Activated CD4-positive, alpha-beta T cell treated with anti-CD3 and anti-CD28 coated beads for 48 hours (primary cell): Measurements from ENCODE around the gene RXRA.

Experiments
- DNase-seq: peaks from one replicate; pipeline ENCODE4 v3.0.0-alpha.2; 2020

Gene RXRA

GRCh38 chr9:134325096-134325812 lies 1.0 kb upstream of the RXRA start:
- DNase-seq: peak; percentile 18

DNA sequence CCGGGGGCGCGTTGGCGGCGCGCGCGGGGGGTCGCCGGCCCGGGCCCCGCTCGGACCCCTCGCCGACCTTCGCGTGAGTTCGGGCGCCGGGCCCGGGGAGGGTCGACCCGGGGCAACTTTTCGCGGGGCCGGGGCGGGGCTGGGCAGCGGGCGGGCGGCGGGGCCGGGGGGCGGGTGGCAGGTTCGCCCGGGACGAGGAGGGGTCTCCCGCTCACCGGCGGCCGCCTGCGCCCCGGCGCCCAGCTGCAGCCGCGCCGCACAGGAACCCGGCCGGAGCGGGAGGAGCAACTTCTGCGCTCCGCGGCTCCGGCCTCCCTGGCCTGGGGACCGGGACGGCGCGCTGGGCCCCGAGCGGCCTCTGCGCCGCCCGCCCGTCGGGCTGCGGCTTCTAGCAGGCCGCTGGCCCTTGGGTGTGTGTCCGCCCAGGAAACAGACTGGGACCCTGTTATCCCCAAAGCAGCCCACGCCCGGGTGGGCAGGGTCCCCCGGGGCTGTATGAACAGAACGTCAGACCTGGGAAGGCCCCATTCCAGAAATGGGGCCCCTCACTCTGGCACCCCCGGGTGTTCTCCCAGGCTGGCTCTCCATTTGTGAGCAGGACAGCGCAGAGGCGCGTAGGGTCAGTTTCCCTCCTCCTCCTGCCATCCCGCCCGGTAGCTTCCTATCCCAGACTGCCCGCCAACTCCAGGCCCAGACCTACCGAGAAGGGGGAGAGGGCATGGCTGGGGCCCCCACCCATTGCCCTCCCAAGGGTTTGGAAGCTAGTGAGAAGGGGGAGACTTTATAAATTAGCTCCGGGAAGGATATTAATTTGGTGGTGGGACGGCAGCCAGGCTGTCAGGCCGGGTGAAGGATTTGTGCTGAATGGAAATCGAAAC lies 708 bp downstream of the RXRA start:
- no peak for DNase-seq

- no peak for DNase-seq
These were observed 1.5 kb downstream of the RXRA start for GRCh38 chr9:134327671-134328231.

GRCh38 chr9:134328341-134328840 lies 2.1 kb downstream of the RXRA start:
- no peak for DNase-seq

DNA sequence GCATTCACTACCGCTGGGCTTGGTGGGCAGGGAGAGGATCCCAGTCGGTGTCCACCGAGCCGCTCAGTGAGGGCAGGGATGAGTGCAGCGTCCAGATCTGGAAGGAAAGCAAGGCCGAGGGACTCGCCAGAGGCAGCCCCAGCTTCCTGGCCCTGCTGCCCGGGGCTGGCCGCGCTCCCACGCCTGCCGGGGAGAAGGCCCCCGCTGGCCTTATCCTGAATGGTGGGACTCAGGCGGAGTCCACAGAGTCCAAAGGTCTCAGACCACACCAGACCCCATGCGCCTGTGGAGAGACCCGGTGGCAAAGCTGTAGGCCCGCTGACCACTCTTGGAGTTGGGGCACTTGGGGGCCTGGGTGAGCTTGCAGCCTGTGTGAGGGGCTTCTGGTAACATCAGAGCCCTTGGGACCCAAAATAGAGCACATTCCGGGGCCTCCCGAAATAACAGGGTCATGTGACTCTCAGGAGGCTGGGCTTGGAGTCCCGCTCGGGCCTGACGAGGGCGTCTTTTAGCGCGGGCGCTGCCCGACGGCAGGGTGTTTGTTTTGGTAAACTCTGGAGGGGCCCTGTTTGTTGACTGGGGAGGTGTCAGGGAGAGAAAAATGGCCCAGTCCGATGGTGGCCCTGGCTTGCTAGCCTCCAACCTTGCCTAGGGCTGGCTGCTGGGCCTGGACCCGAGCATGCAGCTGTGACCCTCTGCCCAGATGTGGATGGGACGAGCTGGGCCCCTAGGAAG lies 2.8 kb downstream of the RXRA start:
- no peak for DNase-seq

GRCh38 chr9:134329576-134329855 lies 3.3 kb downstream of the RXRA start:
- no peak for DNase-seq

- no peak for DNase-seq
These were observed 3.6 kb downstream of the RXRA start for GRCh38 chr9:134329886-134330285.

DNA sequence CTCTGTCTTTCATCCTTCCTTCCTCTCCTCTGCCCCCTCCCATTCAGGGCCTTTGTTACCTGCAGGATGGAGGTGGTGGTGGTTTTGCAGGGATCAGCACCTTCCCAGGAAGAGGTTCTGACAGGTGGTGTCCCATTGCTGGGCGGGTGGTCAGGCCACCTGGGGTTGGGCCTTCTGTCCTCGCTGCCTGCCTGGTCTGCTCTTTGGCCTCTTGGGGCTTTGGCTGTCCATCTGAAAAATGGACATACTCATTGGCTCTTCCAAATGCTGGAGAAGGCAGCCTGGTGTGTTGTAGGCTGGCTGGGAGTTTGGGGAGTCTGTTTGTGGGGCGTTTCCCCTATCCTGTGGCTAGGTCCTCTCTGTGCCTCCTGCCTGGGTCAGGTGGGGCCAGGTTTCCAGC lies 4.3 kb downstream of the RXRA start:
- DNase-seq: no peak

GRCh38 chr9:134331186-134332025 lies 5.2 kb downstream of the RXRA start:
- DNase-seq: no peak

DNA sequence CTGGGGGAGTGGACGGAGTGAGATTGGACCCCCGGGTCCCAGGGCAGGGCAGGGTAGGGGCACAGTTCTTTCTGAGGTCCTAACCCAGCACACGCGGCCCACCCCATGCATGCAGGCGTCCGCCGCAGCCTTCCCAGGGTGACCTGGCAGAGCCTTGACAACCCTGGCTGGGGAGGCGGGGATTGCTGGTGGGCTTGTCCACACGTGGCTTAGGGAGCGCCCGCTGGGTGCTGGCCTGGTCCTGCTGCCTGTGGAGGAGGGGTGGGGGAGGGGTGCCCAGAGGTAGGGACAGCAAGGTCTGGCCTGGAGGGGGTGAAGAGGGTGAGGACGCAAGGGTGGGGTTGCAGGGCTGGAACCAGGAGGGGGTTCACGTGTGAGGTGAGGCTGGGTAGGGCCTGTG lies 6.0 kb downstream of the RXRA start:
- no peak for DNase-seq

GRCh38 chr9:134332841-134333233 lies 6.6 kb downstream of the RXRA start:
- no peak for DNase-seq

DNA sequence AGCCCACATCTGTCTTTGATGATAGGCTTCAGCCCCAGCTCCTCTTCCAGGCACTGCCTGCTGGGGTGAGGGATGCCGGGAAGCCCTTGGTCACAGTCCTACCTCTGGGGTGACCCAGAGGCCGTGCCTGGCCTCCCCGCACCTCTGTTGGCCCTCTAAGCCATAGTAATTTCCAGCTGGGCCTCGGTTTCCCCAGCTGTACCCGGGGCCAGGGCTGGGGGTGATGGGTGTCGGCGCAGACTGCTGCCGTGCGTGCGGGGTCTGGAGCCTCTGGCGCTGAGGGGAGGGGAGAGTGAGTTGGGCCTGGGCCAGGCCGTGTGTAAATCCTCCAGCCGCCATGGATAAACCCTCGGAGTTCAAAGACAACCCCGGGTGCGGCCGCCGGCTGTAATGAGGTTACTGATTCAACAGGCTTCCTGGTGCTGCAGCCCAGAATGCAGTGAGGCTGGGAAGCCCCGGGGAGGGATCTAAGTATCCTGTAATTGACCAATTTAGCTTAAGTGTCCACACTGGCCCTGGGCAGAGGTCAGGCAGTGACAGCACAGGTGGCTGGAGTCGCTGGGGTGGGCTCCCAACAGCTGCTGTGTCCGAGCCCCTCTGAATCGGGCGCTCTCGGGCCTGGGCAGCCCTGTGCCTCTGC lies 7.1 kb downstream of the RXRA start:
- DNase-seq: no peak

DNA sequence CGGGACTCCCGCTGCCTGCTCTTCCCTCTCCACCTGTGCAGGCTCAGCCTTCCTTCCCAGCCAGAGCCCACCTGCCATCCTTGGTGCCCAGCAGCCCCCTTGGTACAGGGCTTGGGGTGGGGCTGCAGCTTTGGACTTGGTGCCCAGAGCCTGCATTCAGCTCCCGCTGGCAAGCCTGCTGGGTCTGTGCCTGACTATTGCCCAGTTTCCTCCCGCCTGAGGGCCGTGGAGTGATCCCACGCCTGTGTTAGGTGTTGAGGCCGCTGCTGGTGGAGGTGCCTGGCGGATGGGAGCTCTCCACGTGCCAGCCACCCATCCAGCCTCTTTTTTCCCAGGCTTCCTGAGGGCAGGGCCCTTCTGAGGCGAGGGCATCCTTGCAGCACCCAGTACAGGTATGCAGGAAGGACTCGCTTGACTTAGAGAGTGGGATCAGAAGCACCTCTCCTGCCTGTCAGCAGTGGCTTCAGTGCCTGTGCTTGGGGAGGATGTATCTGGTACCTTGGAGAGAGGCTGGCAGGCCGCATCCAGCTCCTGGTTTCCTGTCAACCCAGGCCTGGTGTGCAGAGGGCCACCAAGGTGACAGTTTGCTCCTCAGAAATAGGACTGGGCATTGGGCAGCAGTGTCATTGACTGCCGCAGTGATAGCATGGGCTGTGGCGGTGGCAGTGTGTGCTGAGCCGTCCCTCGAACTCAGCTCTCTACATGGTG lies 7.8 kb downstream of the RXRA start:
- DNase-seq: no peak

GRCh38 chr9:134335061-134335460 lies 8.8 kb downstream of the RXRA start:
- peak; percentile 25 for DNase-seq

DNA sequence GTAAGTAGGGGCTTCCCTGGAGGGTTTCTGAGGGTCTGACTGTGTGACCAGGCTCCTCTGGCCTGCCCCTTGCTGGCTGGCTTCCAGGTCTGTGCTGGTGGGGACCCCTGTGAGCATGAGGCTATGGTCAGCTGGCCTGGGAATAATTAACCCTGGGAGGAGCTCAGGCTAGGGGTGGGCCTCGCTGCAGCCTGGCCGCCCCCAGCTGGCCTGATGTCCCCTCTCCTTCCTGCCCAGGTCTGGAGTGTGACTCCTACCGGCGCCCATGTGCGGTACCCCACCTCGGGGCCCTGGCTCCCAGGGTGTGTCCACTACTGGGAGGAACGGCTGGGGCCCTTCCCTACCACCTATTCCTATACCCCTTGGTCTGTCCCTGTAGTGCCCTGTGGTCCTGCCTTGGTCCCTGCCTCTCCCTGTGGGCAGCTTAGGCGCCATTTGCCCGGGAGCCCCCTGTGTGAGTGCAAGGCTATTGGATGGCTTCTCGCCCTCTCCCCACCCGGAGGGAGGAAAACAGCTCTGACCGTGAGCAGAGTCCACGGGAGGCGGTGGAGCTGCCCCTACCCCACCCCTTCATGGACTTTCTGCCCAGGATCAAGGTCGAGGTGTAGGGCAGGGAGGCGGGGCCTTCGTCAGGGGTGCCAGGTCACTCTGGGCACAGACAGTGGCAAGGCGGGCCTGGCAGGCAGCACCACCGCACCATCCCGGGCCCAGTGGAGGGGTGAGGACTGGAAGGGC lies 9.4 kb downstream of the RXRA start:
- DNase-seq: no peak

GRCh38 chr9:134336228-134336627 lies 10.0 kb downstream of the RXRA start:
- DNase-seq: no peak

GRCh38 chr9:134336924-134337323 lies 10.7 kb downstream of the RXRA start:
- no peak for DNase-seq

GRCh38 chr9:134337469-134337868 lies 11.2 kb downstream of the RXRA start:
- DNase-seq: no peak

DNA sequence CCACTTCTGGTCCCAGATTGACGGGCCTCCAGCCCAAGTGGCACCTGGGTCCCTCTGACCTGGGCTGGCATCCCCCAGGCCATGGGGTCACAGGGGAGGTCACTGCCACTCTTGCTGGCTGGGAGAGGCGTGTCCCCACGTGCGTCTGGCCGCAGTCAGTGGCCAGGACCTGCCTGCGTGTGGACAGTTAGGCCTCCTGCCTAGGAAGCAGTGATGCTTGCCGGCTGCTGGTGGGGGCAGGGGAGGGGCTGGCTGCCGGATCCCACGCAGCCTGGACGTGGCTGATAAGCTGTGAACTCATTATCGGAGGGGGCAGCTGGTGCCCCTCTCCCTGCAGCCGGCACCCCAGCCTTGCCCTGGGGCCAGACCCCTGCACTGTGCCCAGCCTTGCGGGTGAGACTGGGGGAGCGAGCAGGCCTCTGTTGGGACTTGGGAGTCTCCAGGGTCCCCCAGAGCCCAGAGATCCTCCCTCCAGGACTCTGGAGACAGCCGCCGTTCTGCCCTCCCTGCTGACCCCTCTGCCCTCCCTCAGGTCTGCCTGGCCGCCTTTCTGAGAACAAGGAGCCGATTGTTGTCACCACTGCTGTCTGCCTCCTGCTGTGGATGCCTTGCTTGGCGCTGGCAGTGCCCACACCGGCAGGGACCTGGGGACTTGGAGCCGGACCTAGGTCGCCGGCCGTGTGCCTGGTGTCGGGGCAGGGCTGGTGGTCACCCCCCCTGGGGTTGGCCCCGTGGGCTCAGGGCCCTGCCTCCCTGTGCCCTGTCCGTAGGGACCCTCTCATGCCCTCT lies 12.3 kb downstream of the RXRA start:
- no peak for DNase-seq
